HepG2 (cell line): Measurements from ENCODE around the gene ADIPOR2. TPM values are rescaled to one million over a fixed set of nuclear protein-coding genes. Genes with fewer than 3 reads are reported as not detected.

Experiments used
- CREB1 ChIP-seq, 2 experiments: fragments of 450-650 bp in 1 of 2; IDR thresholded peaks; 2 replicates each; pipeline ENCODE4 v1.6.1; 2016 to 2017; ENCODE audit warnings: control low read depth in 1 of 2, mild to moderate bottlenecking in 1 of 2, missing compliant biosample characterization in 1 of 2, missing genetic modification characterization in 1 of 2
- FOXA1 ChIP-seq, 2 experiments: fragments of 450-650 bp in 1 of 2; sonication (generic) in 1 of 2; formaldehyde crosslinking in 1 of 2; IDR thresholded peaks; 2 replicates each; pipeline versions ENCODE4 v1.4.0 to v1.6.1; 2016 to 2020; ENCODE audit warnings: missing genetic modification reagents in 1 of 2
- FOXK1 ChIP-seq: sonication (generic); formaldehyde crosslinking; IDR thresholded peaks from 2 replicates; pipeline ENCODE4 v1.4.0; 2020; ENCODE audit warnings: low read depth, missing genetic modification reagents, borderline replicate concordance
- HNF4A ChIP-seq: sonication (generic); formaldehyde crosslinking; IDR thresholded peaks from 2 replicates; pipeline ENCODE4 v1.4.0; 2020; ENCODE audit warnings: missing genetic modification reagents
- IKZF4 ChIP-seq: sonication (generic); formaldehyde crosslinking; IDR thresholded peaks from 2 replicates; pipeline ENCODE4 v1.5.1; 2020; ENCODE audit warnings: borderline replicate concordance, mild to moderate bottlenecking, low read depth, missing genetic modification reagents; ENCODE audit errors: not compliant biosample characterization
- IRF2 ChIP-seq: IDR thresholded peaks from 2 replicates; pipeline ENCODE4 v1.6.1; 2018; ENCODE audit warnings: missing genetic modification reagents, missing compliant biosample characterization
- KAT2B ChIP-seq: fragments of 150-350 bp; IDR thresholded peaks from 2 replicates; pipeline ENCODE4 v1.6.1; 2014; ENCODE audit warnings: low read depth, low read length, borderline replicate concordance
- MBD4 ChIP-seq: IDR thresholded peaks from 2 replicates; pipeline ENCODE4 v1.6.1; 2012; ENCODE audit warnings: low read length, inconsistent platforms, borderline replicate concordance
- NPAS2 ChIP-seq: sonication (generic); formaldehyde crosslinking; IDR thresholded peaks from 2 replicates; pipeline ENCODE4 v1.8.0; 2022; ENCODE audit warnings: mild to moderate bottlenecking, missing genetic modification reagents, borderline replicate concordance
- RAD51 ChIP-seq: fragments of 450-650 bp; IDR thresholded peaks from 2 replicates; pipeline ENCODE4 v1.6.1; 2016; ENCODE audit warnings: borderline replicate concordance
- RARA ChIP-seq: IDR thresholded peaks from 2 replicates; pipeline ENCODE4 v1.6.1; 2016; ENCODE audit warnings: missing genetic modification reagents, missing compliant biosample characterization
- SSRP1 ChIP-seq: IDR thresholded peaks from 2 replicates; pipeline ENCODE4 v1.6.1; 2016; ENCODE audit warnings: control low read depth
- TCF7L2 ChIP-seq: IDR thresholded peaks from 2 replicates; pipeline ENCODE4 v1.6.1; 2011; ENCODE audit warnings: mild to moderate bottlenecking, low read depth, low read length, moderate library complexity
- ZNF253 ChIP-seq: sonication (generic); formaldehyde crosslinking; IDR thresholded peaks from 2 replicates; pipeline ENCODE4 v1.8.0; 2022; ENCODE audit warnings: mild to moderate bottlenecking, missing genetic modification reagents, borderline replicate concordance
- ZNF354B ChIP-seq: sonication (generic); formaldehyde crosslinking; IDR thresholded peaks from 2 replicates; pipeline ENCODE4 v1.8.0; 2022; ENCODE audit warnings: mild to moderate bottlenecking, missing genetic modification reagents
- ZNF564 ChIP-seq: sonication (generic); formaldehyde crosslinking; IDR thresholded peaks from 2 replicates; pipeline ENCODE4 v1.8.1; 2023; ENCODE audit warnings: mild to moderate bottlenecking, missing genetic modification reagents
- ZNF724P ChIP-seq: sonication (generic); formaldehyde crosslinking; IDR thresholded peaks from 2 replicates; pipeline ENCODE4 v1.8.0; 2022; ENCODE audit warnings: missing genetic modification reagents, borderline replicate concordance
- ZNF768 ChIP-seq: sonication (generic); formaldehyde crosslinking; IDR thresholded peaks from 2 replicates; pipeline ENCODE4 v1.4.0; 2020; ENCODE audit warnings: missing genetic modification reagents
- ZNF777 ChIP-seq: sonication (generic); formaldehyde crosslinking; IDR thresholded peaks from 2 replicates; pipeline ENCODE4 v1.4.0; 2020; ENCODE audit warnings: missing genetic modification reagents
- polyA plus RNA-seq, 8 experiments: library from polyadenylated mRNA; depleted of rRNA in 3 of 8; stranded (reverse) in 7 of 8; unstranded in 1 of 8; fragments of >200 nt; fragmentation: Illumina TruSeq in 4 of 8; extraction: Trizol in 4 of 8; gene quantifications; 2 replicates each; pipeline versions ENCODE4 v1.2.1 to v1.2.3, GENCODE V29; 2011 to 2016; ENCODE audit warnings: low read depth in 4 of 8, missing spikeins in 1 of 8, mixed read lengths in 1 of 8; ENCODE audit not compliant: insufficient read depth in 1 of 8
- total RNA-seq, 5 experiments: library from RNA; depleted of rRNA; stranded (reverse); fragments of >200 nt; fragmentation: Illumina TruSeq; extraction: Trizol; gene quantifications; 2 replicates each; pipeline ENCODE4 v1.2.3, GENCODE V29; 2016; ENCODE audit warnings: low read depth in 1 of 5
- TF ChIP-seq, protein P1 (sequence below): sonication (generic); formaldehyde crosslinking; IDR thresholded peaks from 2 replicates; pipeline ENCODE4 v1.4.0; 2020; ENCODE audit warnings: missing genetic modification reagents, borderline replicate concordance
- TF ChIP-seq, protein P2 (sequence below): sonication (generic); formaldehyde crosslinking; IDR thresholded peaks from 2 replicates; pipeline ENCODE4 v1.4.0; 2020; ENCODE audit warnings: missing genetic modification reagents
- TF ChIP-seq, protein P3 (sequence below): sonication (generic); formaldehyde crosslinking; IDR thresholded peaks from 2 replicates; pipeline ENCODE4 v1.4.0; 2020; ENCODE audit warnings: missing genetic modification reagents

The ADIPOR2 gene
- total and polyA plus RNA-seq, 2 of the 13 experiments (the other 11 are each of a cell fraction or from before 2014, with no cell fraction given) = 35.2 to 52.2 TPM

DNA sequence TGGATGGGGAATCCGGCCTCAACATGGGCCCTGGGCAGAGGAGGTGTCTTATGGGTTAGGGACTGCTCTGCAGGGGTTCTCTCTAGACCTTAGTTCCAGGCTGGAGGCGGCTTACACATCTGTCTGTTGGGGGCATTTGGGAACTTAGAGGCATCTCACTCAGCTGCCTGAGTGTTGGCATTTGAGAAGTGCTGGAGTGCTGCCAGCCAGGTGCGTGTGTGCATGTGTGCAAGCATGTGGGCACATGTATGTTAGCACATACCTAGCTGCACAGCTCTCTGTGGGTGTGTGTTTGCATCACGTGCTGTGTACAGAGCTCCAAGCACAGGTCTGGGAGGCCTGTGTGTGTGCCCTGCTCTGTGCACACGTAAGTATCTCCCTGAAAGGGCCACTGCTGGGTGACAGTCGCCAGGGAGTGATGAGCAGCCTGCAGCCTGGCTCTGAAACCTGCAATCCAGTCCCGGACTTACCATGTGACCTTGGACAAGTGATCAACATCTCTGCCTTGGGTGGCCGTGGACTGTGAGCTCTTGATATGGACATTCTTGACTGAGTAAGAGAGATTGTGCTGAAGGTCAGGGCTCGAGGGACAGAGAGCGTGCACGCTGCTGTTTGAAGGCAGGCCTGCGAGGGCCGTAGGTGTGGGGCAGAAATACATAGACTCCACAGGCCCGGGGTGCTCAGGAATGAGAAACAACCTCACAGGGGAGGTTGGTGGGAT lies 134.7 kb downstream of the ADIPOR2 start (continued):
- TF ChIP-seq, protein P1, sequence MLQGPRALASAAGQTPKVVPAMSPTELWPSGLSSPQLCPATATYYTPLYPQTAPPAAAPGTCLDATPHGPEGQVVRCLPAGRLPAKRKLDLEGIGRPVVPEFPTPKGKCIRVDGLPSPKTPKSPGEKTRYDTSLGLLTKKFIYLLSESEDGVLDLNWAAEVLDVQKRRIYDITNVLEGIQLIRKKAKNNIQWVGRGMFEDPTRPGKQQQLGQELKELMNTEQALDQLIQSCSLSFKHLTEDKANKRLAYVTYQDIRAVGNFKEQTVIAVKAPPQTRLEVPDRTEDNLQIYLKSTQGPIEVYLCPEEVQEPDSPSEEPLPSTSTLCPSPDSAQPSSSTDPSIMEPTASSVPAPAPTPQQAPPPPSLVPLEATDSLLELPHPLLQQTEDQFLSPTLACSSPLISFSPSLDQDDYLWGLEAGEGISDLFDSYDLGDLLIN = no peak
- peak; percentile 54; the same call in 1 of the 2 replicates for TF ChIP-seq RARA (CRISPR knock-in tag)
- TF ChIP-seq RAD51 = no peak
- no peak for TF ChIP-seq MBD4
- TF ChIP-seq IRF2 (CRISPR knock-in tag) = no peak
- no peak for TF ChIP-seq FOXA1 (IDR thresholded peaks at IDR 0.05)
- no peak for TF ChIP-seq FOXA1 (CRISPR knock-in tag; IDR thresholded peaks at IDR 0.05)
- TF ChIP-seq, protein P2, sequence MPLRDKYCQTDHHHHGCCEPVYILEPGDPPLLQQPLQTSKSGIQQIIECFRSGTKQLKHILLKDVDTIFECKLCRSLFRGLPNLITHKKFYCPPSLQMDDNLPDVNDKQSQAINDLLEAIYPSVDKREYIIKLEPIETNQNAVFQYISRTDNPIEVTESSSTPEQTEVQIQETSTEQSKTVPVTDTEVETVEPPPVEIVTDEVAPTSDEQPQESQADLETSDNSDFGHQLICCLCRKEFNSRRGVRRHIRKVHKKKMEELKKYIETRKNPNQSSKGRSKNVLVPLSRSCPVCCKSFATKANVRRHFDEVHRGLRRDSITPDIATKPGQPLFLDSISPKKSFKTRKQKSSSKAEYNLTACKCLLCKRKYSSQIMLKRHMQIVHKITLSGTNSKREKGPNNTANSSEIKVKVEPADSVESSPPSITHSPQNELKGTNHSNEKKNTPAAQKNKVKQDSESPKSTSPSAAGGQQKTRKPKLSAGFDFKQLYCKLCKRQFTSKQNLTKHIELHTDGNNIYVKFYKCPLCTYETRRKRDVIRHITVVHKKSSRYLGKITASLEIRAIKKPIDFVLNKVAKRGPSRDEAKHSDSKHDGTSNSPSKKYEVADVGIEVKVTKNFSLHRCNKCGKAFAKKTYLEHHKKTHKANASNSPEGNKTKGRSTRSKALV (CRISPR knock-in tag) = no peak
- no peak for TF ChIP-seq FOXK1 (CRISPR knock-in tag)
- TF ChIP-seq NPAS2 (CRISPR knock-in tag) = no peak
- no peak for TF ChIP-seq ZNF564
- 0 out of 2 replicates have a peak, but pooled peaks have one; percentile 61 for TF ChIP-seq ZNF724P
- TF ChIP-seq HNF4A (CRISPR knock-in tag) = peak; percentile 90
- TF ChIP-seq TCF7L2 = no peak
- TF ChIP-seq IKZF4 = peak; percentile 34
- TF ChIP-seq SSRP1 (CRISPR knock-in tag) = no peak
- 0 out of 2 replicates have a peak, but pooled peaks have one; percentile 44 for TF ChIP-seq ZNF354B (CRISPR knock-in tag)
- no peak for TF ChIP-seq ZNF777
- no peak for TF ChIP-seq ZNF768 (CRISPR knock-in tag)
- TF ChIP-seq CREB1 (IDR thresholded peaks at IDR 0.05) = no peak
- TF ChIP-seq CREB1 (CRISPR knock-in tag; IDR thresholded peaks at IDR 0.05) = no peak
- no peak for TF ChIP-seq KAT2B
- no peak for TF ChIP-seq ZNF253 (CRISPR knock-in tag)
- TF ChIP-seq, protein P3, sequence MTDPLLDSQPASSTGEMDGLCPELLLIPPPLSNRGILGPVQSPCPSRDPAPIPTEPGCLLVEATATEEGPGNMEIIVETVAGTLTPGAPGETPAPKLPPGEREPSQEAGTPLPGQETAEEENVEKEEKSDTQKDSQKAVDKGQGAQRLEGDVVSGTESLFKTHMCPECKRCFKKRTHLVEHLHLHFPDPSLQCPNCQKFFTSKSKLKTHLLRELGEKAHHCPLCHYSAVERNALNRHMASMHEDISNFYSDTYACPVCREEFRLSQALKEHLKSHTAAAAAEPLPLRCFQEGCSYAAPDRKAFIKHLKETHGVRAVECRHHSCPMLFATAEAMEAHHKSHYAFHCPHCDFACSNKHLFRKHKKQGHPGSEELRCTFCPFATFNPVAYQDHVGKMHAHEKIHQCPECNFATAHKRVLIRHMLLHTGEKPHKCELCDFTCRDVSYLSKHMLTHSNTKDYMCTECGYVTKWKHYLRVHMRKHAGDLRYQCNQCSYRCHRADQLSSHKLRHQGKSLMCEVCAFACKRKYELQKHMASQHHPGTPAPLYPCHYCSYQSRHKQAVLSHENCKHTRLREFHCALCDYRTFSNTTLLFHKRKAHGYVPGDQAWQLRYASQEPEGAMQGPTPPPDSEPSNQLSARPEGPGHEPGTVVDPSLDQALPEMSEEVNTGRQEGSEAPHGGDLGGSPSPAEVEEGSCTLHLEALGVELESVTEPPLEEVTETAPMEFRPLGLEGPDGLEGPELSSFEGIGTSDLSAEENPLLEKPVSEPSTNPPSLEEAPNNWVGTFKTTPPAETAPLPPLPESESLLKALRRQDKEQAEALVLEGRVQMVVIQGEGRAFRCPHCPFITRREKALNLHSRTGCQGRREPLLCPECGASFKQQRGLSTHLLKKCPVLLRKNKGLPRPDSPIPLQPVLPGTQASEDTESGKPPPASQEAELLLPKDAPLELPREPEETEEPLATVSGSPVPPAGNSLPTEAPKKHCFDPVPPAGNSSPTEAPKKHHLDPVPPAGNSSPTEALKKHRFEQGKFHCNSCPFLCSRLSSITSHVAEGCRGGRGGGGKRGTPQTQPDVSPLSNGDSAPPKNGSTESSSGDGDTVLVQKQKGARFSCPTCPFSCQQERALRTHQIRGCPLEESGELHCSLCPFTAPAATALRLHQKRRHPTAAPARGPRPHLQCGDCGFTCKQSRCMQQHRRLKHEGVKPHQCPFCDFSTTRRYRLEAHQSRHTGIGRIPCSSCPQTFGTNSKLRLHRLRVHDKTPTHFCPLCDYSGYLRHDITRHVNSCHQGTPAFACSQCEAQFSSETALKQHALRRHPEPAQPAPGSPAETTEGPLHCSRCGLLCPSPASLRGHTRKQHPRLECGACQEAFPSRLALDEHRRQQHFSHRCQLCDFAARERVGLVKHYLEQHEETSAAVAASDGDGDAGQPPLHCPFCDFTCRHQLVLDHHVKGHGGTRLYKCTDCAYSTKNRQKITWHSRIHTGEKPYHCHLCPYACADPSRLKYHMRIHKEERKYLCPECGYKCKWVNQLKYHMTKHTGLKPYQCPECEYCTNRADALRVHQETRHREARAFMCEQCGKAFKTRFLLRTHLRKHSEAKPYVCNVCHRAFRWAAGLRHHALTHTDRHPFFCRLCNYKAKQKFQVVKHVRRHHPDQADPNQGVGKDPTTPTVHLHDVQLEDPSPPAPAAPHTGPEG (CRISPR knock-in tag) = no peak
